ENCODE results near the gene CYP27B1. TPM values are rescaled to one million over a fixed set of nuclear protein-coding genes. Genes with fewer than 3 reads are reported as not detected.
A peak's percentile ranks its signal among the peaks of the same experiment; 100 is the strongest.

CYP27B1 gene
- total and polyA plus RNA-seq, 8 donors: 0.58 to 4.7 (median 1.5) TPM

GRCh38 chr12:57802607-57803006 lies 35.7 kb upstream of the CYP27B1 start:
- Histone ChIP-seq H3K27me3 (no peaks in the 10 kb centered on the region), H3K36me3 (peaks cover 3 to 85% of the 10 kb centered on the region in 2 donors), H3K9me3 (no peaks in the 10 kb centered on the region), H3K4me1 (peaks cover 0 to 12% of the 10 kb centered on the region in 2 donors), H3K4me3 (no peak overlapping the region), H3K27ac (no peak overlapping the region)
- no peak for TF ChIP-seq CTCF (IDR thresholded peaks at IDR 0.05)
- ATAC-seq: no peak
- no peak for DNase-seq
- intact Hi-C loops (cut with DNase I): no loop called here

- ATAC-seq (no peak), DNase-seq (no peak)
- no peaks in the 10 kb centered on the region for H3K27me3 ChIP-seq
- no peak for TF ChIP-seq CTCF (IDR thresholded peaks at IDR 0.05)
- no peak overlapping the region for H3K27ac ChIP-seq
- H3K4me1 ChIP-seq: peaks cover 0 to 15% of the 10 kb centered on the region in 2 donors
- intact Hi-C loops (cut with DNase I): no loop called here
- H3K36me3 ChIP-seq: peaks cover 3 to 85% of the 10 kb centered on the region in 2 donors
- H3K9me3 ChIP-seq: no peaks in the 10 kb centered on the region
- H3K4me3 ChIP-seq: no peak overlapping the region
Observed at GRCh38 chr12:57800965-57801364, 34.1 kb upstream of the CYP27B1 start.

GRCh38 chr12:57797933-57798332 lies 31.1 kb upstream of the CYP27B1 start:
- peak; percentile 49 for ATAC-seq
- H3K27me3 ChIP-seq: no peaks in the 10 kb centered on the region
- peaks cover 3 to 88% of the 10 kb centered on the region in 2 donors for H3K36me3 ChIP-seq
- intact Hi-C loops (cut with DNase I): no loop called here
- H3K4me3 ChIP-seq: no peak overlapping the region
- peak overlapping the region in 1 of 2 donors; percentile 3 for H3K27ac ChIP-seq
- H3K4me1 ChIP-seq: peaks cover 0 to 28% of the 10 kb centered on the region in 2 donors
- no peaks in the 10 kb centered on the region for H3K9me3 ChIP-seq
- no peak for TF ChIP-seq CTCF (IDR thresholded peaks at IDR 0.05)
- DNase-seq: no peak

- H3K4me3 ChIP-seq: no peak overlapping the region
- peaks cover 0 to 28% of the 10 kb centered on the region in 2 donors for H3K4me1 ChIP-seq
- H3K27me3 ChIP-seq: no peaks in the 10 kb centered on the region
- H3K9me3 ChIP-seq: no peaks in the 10 kb centered on the region
- H3K27ac ChIP-seq: no peak overlapping the region
- DNase-seq (no peak), ATAC-seq (no peak)
- no peak for TF ChIP-seq CTCF (IDR thresholded peaks at IDR 0.05)
- intact Hi-C loops (cut with DNase I): no loop called here
- peaks cover 3 to 88% of the 10 kb centered on the region in 2 donors for H3K36me3 ChIP-seq
Observed at GRCh38 chr12:57796996-57797395, 30.1 kb upstream of the CYP27B1 start.

- peaks cover 0 to 28% of the 10 kb centered on the region in 2 donors for H3K4me1 ChIP-seq
Observed at GRCh38 chr12:57795354-57795753, 28.5 kb upstream of the CYP27B1 start.

More at GRCh38 chr12:57795354-57795753, 28.5 kb upstream of the CYP27B1 start:
- no peaks in the 10 kb centered on the region for H3K27me3 ChIP-seq
- ATAC-seq (no peak), DNase-seq (no peak)
- intact Hi-C loops (cut with DNase I): no loop called here
- H3K27ac ChIP-seq: no peak overlapping the region
- H3K9me3 ChIP-seq: no peaks in the 10 kb centered on the region
- H3K4me3 ChIP-seq: no peak overlapping the region
- peaks cover 3 to 88% of the 10 kb centered on the region in 2 donors for H3K36me3 ChIP-seq
- no peak for TF ChIP-seq CTCF (IDR thresholded peaks at IDR 0.05)
